Lower leg skin (tissue), 3 donors: ENCODE measurements around the gene NTM.

Source experiments
- POLR2A ChIP-seq, 2 donors: fragments of 450-650 bp; IDR thresholded peaks; one replicate each; pipeline ENCODE4 v1.6.1; 2016 to 2017; ENCODE audit warnings: antibody characterized with exemption in 2 of 2, mild to moderate bottlenecking in 1 of 2, moderate library complexity in 1 of 2
- TF ChIP-seq, protein P1 (sequence below), 3 donors: fragments of 450-650 bp; IDR thresholded peaks; one replicate each; pipeline ENCODE4 v1.5.1; 2016; ENCODE audit warnings: antibody characterized with exemption in 3 of 3, mild to moderate bottlenecking in 3 of 3, moderate library complexity in 2 of 3

- no peak for TF ChIP-seq POLR2A (IDR thresholded peaks at IDR 0.05)
- TF ChIP-seq, protein P1, sequence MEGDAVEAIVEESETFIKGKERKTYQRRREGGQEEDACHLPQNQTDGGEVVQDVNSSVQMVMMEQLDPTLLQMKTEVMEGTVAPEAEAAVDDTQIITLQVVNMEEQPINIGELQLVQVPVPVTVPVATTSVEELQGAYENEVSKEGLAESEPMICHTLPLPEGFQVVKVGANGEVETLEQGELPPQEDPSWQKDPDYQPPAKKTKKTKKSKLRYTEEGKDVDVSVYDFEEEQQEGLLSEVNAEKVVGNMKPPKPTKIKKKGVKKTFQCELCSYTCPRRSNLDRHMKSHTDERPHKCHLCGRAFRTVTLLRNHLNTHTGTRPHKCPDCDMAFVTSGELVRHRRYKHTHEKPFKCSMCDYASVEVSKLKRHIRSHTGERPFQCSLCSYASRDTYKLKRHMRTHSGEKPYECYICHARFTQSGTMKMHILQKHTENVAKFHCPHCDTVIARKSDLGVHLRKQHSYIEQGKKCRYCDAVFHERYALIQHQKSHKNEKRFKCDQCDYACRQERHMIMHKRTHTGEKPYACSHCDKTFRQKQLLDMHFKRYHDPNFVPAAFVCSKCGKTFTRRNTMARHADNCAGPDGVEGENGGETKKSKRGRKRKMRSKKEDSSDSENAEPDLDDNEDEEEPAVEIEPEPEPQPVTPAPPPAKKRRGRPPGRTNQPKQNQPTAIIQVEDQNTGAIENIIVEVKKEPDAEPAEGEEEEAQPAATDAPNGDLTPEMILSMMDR (IDR thresholded peaks at IDR 0.05) = no peak
Observed at GRCh38 chr11:132253469-132254264, 883.3 kb downstream of the NTM start.
